ENCODE data around the gene TP73.

The TP73 gene

DNA sequence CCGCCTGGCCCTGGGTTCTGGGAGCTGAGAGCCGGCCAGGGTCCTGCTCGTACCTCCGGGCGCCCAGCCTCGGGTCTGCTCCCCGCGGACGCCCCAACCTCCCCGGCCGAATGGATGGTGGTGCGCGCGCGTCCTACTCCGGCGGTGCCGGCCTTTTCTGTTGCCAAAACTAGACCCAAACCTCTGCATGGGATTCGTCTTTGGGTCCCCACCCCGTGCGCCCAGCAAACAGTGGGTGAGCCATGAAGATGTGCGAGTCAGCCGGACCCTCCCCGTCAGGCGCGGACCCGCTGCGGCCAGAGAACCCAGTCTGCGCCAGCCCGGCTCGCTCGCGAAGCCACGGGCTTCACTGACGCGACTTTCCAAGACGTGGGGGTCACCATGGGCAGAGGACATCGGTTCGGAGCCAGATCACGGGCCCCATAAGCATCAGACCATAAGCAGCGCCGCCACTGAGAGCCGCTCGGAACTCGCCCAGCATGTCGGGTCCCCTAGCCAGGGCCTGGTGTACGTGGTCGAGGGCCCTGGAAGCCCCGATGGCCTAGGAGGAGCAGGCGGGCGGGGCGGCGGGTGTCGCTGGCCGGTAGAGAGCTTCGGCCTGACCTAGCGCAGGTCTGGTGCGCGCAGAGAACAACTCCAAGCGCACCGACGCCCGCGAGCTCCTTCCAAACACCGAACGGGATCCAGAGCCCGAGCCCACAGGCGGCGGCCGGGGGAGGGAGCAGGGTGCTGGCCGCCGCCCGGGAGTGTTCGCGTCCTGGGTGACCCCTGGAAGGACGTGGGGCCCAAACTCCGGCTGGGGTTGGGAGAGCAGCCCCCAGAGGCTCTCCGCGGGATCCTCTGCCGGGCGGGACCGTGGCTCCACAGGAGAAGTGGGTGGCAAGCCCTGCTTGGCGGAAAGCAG, 1.0 kb upstream of the TP73 start:
- Histone ChIP-seq H3K27ac (ENCODE audit: low read length) (no peak overlapping the region), H3K36me3 (replicated peaks; ENCODE audit: low read depth, low read length) (peaks cover 14% of the 10 kb centered on the region), H3K79me2 (ENCODE audit: low read length) (peaks cover 9% of the 10 kb centered on the region), H3K9ac (ENCODE audit: low read length) (no peak overlapping the region), H2AFZ (ENCODE audit: low read depth, low read length) (no peak overlapping the region), H3K4me2 (ENCODE audit: low read length) (no peak overlapping the region), H3K9me3 (ENCODE audit: insufficient read depth, low read length) (no peaks in the 10 kb centered on the region), H4K20me1 (ENCODE audit: insufficient read depth, low read length) (no peaks in the 10 kb centered on the region), H3K4me1 (ENCODE audit: low read length) (peaks cover 27% of the 10 kb centered on the region), H3K4me3 (ENCODE audit: low read length) (no peak overlapping the region), H3K27me3 (ENCODE audit: low read depth, low read length) (peaks cover 9% of the 10 kb centered on the region; the same call in 1 of the 2 replicates)
- no peak for TF ChIP-seq EZH2phosphoT487 (IDR thresholded peaks at IDR 0.05; ENCODE audit: low read depth)
- no peak for TF ChIP-seq CTCF (IDR thresholded peaks at IDR 0.05; ENCODE audit: low read depth, low read length)

DNA sequence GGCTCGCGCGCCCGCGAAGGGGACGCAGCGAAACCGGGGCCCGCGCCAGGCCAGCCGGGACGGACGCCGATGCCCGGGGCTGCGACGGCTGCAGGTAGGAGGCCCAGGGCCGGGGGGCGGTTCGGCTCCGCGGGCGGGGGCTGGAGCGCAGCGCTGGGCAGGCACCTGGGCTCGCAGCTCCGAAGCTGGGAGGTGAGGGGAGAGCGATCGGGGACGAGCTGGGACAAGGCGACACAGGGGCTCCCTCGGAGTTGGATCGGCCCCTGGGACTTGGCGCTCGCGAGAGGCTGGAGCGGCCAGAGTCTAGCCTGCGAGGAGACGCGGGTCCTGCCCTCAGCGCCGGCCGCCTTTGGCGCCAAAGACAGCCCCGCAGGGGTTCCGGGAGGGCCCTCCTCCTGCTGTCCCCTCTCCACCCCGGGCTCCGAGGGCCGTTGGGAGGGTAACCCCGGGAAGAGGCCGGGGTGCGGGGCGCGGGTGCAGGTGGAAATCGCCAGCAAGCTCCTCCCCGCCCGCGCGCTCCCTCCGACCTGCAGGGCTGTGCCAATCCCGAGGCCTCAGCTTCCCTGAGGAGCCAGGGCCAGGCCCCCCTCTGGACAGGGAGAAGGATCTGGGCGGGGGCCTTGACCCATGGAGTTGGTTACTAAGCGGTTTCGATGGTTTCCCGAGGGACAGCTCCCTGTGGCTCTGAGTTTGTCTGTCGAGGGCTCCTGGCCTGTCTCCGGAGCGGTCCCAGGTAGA, 401 bp downstream of the TP73 start:
- TF ChIP-seq CTCF (IDR thresholded peaks at IDR 0.05; ENCODE audit: low read depth, low read length) (no peak), EZH2phosphoT487 (IDR thresholded peaks at IDR 0.05; ENCODE audit: low read depth) (no peak)
- H3K9me3 ChIP-seq (ENCODE audit: insufficient read depth, low read length), result no peaks in the 10 kb centered on the region
- no peak overlapping the region for H2AFZ ChIP-seq (ENCODE audit: low read depth, low read length)
- no peaks in the 10 kb centered on the region for H4K20me1 ChIP-seq (ENCODE audit: insufficient read depth, low read length)
- H3K4me3 ChIP-seq (ENCODE audit: low read length), result no peak overlapping the region
- H3K4me1 ChIP-seq (ENCODE audit: low read length), result peaks cover 40% of the 10 kb centered on the region
- peaks cover 17% of the 10 kb centered on the region for H3K27me3 ChIP-seq (ENCODE audit: low read depth, low read length)
- H3K36me3 ChIP-seq (replicated peaks; ENCODE audit: low read depth, low read length), result no peaks in the 10 kb centered on the region
- no peak overlapping the region for H3K27ac ChIP-seq (ENCODE audit: low read length)
- H3K79me2 ChIP-seq (ENCODE audit: low read length), result peaks cover 9% of the 10 kb centered on the region
- H3K9ac ChIP-seq (ENCODE audit: low read length), result no peak overlapping the region
- H3K4me2 ChIP-seq (ENCODE audit: low read length), result no peak overlapping the region

DNA sequence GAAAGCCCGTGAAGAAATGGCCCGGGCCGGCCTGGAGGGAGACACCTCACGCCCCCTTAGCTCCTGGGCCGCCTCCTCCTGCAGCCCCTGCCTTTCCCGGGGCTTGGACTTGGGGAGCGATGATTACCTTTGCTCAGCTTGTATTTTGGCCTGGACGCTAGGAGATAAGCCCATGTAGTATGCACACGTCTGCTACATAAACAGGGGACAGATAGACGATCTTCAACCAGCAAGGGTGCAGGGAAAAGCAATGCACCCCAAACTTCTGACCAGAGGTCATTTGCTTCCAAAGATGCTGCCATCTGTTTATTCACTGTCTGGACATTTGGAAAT, 936 bp downstream of the TP73 start:
- no peaks in the 10 kb centered on the region for H4K20me1 ChIP-seq (ENCODE audit: insufficient read depth, low read length)
- no peak overlapping the region for H2AFZ ChIP-seq (ENCODE audit: low read depth, low read length)
- TF ChIP-seq EZH2phosphoT487 (IDR thresholded peaks at IDR 0.05; ENCODE audit: low read depth) (no peak), CTCF (IDR thresholded peaks at IDR 0.05; ENCODE audit: low read depth, low read length) (no peak)
- peaks cover 35% of the 10 kb centered on the region for H3K4me1 ChIP-seq (ENCODE audit: low read length)
- no peak overlapping the region for H3K9ac ChIP-seq (ENCODE audit: low read length)
- peaks cover 9% of the 10 kb centered on the region for H3K79me2 ChIP-seq (ENCODE audit: low read length)
- no peak overlapping the region for H3K4me2 ChIP-seq (ENCODE audit: low read length)
- H3K36me3 ChIP-seq (replicated peaks; ENCODE audit: low read depth, low read length), result no peaks in the 10 kb centered on the region
- H3K27ac ChIP-seq (ENCODE audit: low read length), result no peak overlapping the region
- H3K9me3 ChIP-seq (ENCODE audit: insufficient read depth, low read length), result no peaks in the 10 kb centered on the region
- peaks cover 22% of the 10 kb centered on the region for H3K27me3 ChIP-seq (ENCODE audit: low read depth, low read length)
- H3K4me3 ChIP-seq (ENCODE audit: low read length), result no peak overlapping the region

GRCh38 chr1:3654549-3655281, 2.4 kb downstream of the TP73 start:
- H3K79me2 ChIP-seq (ENCODE audit: low read length), result peaks cover under 1% of the 10 kb centered on the region; the same call in 1 of the 2 replicates
- peaks cover 25% of the 10 kb centered on the region for H3K4me1 ChIP-seq (ENCODE audit: low read length)
- H3K9ac ChIP-seq (ENCODE audit: low read length), result no peak overlapping the region
- no peak for TF ChIP-seq CTCF (IDR thresholded peaks at IDR 0.05; ENCODE audit: low read depth, low read length)
- no peak for TF ChIP-seq EZH2phosphoT487 (IDR thresholded peaks at IDR 0.05; ENCODE audit: low read depth)
- peaks cover 32% of the 10 kb centered on the region for H3K27me3 ChIP-seq (ENCODE audit: low read depth, low read length)
- no peak overlapping the region for H3K4me2 ChIP-seq (ENCODE audit: low read length)
- H3K27ac ChIP-seq (ENCODE audit: low read length), result no peak overlapping the region
- H4K20me1 ChIP-seq (ENCODE audit: insufficient read depth, low read length), result no peaks in the 10 kb centered on the region
- no peak overlapping the region for H3K4me3 ChIP-seq (ENCODE audit: low read length)
- H3K36me3 ChIP-seq (replicated peaks; ENCODE audit: low read depth, low read length), result no peaks in the 10 kb centered on the region
- H2AFZ ChIP-seq (ENCODE audit: low read depth, low read length), result no peak overlapping the region
- H3K9me3 ChIP-seq (ENCODE audit: insufficient read depth, low read length), result no peaks in the 10 kb centered on the region
